ENCODE measurements around the gene GJB5. TPM values are rescaled to one million over a fixed set of nuclear protein-coding genes. Genes with fewer than 3 reads are reported as not detected.
A peak's percentile ranks its signal among the peaks of the same experiment; 100 is the strongest.

Gene GJB5
- total and polyA plus RNA-seq, 4 donors, result 0.17 to 1.6 (median 0.56) TPM

- DNase-seq (peak in 1 of 3 donors; percentile 40), ATAC-seq (ENCODE audit: insufficient read depth, low FRiP score) (no peak)
- TF ChIP-seq, protein P1, sequence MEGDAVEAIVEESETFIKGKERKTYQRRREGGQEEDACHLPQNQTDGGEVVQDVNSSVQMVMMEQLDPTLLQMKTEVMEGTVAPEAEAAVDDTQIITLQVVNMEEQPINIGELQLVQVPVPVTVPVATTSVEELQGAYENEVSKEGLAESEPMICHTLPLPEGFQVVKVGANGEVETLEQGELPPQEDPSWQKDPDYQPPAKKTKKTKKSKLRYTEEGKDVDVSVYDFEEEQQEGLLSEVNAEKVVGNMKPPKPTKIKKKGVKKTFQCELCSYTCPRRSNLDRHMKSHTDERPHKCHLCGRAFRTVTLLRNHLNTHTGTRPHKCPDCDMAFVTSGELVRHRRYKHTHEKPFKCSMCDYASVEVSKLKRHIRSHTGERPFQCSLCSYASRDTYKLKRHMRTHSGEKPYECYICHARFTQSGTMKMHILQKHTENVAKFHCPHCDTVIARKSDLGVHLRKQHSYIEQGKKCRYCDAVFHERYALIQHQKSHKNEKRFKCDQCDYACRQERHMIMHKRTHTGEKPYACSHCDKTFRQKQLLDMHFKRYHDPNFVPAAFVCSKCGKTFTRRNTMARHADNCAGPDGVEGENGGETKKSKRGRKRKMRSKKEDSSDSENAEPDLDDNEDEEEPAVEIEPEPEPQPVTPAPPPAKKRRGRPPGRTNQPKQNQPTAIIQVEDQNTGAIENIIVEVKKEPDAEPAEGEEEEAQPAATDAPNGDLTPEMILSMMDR (IDR thresholded peaks at IDR 0.05; ENCODE audit: control extremely low read depth, extremely low read depth), result no peak
- WGBS, 2 donors, result 46 to 53% methylated on average over 6 of the region's 6 CpGs
- Histone ChIP-seq H3K4me3 (no peak overlapping the region), H3K9ac (ENCODE audit: insufficient read depth in 1 of 2, low read length in 2 of 2) (no peak overlapping the region), H3K36me3 (ENCODE audit: control insufficient read depth in 4 of 4, insufficient read depth in 4 of 4, low read length in 4 of 4) (no peaks in the 10 kb centered on the region), H3K27ac (ENCODE audit: low read depth in 1 of 2, low read length in 1 of 2) (no peak overlapping the region), H3K9me3 (ENCODE audit: control insufficient read depth in 4 of 4, insufficient read depth in 3 of 4, low read length in 3 of 4) (peaks cover 0 to 3% (median 0%) of the 10 kb centered on the region in 4 donors), H3K4me1 (ENCODE audit: control insufficient read depth in 5 of 5, insufficient read depth in 5 of 5, low read length in 5 of 5) (no peaks in the 10 kb centered on the region), H3K27me3 (ENCODE audit: control insufficient read depth in 3 of 3, insufficient read depth in 3 of 3, low read length in 2 of 3) (peaks cover 0 to 4% (median 0%) of the 10 kb centered on the region in 3 donors)
Observed at GRCh38 chr1:34709547-34709946, 45.3 kb upstream of the GJB5 start.

DNA sequence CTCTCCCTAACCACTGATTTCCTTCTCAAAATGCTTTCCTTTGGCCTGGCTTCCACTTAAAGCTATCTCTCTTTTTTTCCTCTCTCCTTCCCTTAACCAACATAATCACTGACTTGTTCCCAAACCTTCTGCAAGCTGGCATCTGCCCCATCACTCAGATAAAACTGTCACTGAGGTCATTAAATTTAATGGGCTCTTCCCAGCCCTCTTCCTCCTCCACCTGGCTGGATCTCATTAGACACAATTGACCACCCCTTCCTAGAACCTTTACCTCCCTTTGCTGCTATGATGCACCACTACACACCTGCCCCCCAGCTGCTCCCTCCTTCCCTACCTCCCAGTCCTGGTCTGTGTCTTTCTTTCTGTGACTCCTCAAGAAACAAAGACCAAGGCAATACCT is 44.0 kb upstream of the GJB5 start:
- TF ChIP-seq, protein P1 (IDR thresholded peaks at IDR 0.05; ENCODE audit: control extremely low read depth, extremely low read depth), result no peak
- H3K9me3 ChIP-seq (ENCODE audit: control insufficient read depth in 4 of 4, insufficient read depth in 3 of 4, low read length in 3 of 4), result peaks cover 0 to 3% (median 0%) of the 10 kb centered on the region in 4 donors
- DNase-seq, result no peak
- H3K4me1 ChIP-seq (ENCODE audit: control insufficient read depth in 5 of 5, insufficient read depth in 5 of 5, low read length in 5 of 5), result no peaks in the 10 kb centered on the region
- peaks cover 0 to 4% (median 0%) of the 10 kb centered on the region in 3 donors for H3K27me3 ChIP-seq (ENCODE audit: control insufficient read depth in 3 of 3, insufficient read depth in 3 of 3, low read length in 2 of 3)
- H3K4me3 ChIP-seq, result no peak overlapping the region
- H3K9ac ChIP-seq (ENCODE audit: insufficient read depth in 1 of 2, low read length in 2 of 2), result no peak overlapping the region
- H3K36me3 ChIP-seq (ENCODE audit: control insufficient read depth in 4 of 4, insufficient read depth in 4 of 4, low read length in 4 of 4), result no peaks in the 10 kb centered on the region
- ATAC-seq (ENCODE audit: insufficient read depth, low FRiP score), result no peak
- no peak overlapping the region for H3K27ac ChIP-seq (ENCODE audit: low read depth in 1 of 2, low read length in 1 of 2)

DNA sequence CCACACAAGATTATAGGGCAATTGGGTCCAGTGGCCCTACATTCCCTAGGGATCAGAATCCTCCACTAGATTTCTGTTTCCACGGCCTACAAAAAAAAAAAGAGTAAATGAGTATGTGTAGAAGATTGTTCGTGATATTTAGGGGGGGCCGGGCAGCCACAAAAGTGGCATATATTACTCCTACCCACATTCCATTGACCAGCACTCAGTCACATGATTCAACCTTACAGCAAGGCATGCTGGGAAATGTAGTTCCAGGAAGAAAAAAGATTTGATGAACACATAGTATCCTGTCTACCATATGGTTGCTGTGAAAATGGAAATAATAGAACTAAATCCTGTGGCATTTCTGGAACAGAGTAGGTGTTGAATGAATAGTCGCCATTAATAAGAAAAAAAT is 43.4 kb upstream of the GJB5 start:
- Histone ChIP-seq H3K9ac (ENCODE audit: insufficient read depth in 1 of 2, low read length in 2 of 2) (no peak overlapping the region), H3K4me1 (ENCODE audit: control insufficient read depth in 5 of 5, insufficient read depth in 5 of 5, low read length in 5 of 5) (no peaks in the 10 kb centered on the region), H3K27me3 (ENCODE audit: control insufficient read depth in 3 of 3, insufficient read depth in 3 of 3, low read length in 2 of 3) (peaks cover 0 to 4% (median 0%) of the 10 kb centered on the region in 3 donors), H3K36me3 (ENCODE audit: control insufficient read depth in 4 of 4, insufficient read depth in 4 of 4, low read length in 4 of 4) (no peaks in the 10 kb centered on the region), H3K27ac (ENCODE audit: low read depth in 1 of 2, low read length in 1 of 2) (no peak overlapping the region), H3K4me3 (no peak overlapping the region), H3K9me3 (ENCODE audit: control insufficient read depth in 4 of 4, insufficient read depth in 3 of 4, low read length in 3 of 4) (peaks cover 0 to 3% (median 0%) of the 10 kb centered on the region in 4 donors)
- TF ChIP-seq, protein P1 (IDR thresholded peaks at IDR 0.05; ENCODE audit: control extremely low read depth, extremely low read depth), result no peak
- WGBS, 2 donors, result 77 to 79% methylated on average over 4 of the region's 4 CpGs
- no peak for ATAC-seq (ENCODE audit: insufficient read depth, low FRiP score)
- no peak for DNase-seq
